Measurements from ENCODE around the gene NAGPA.

DNA sequence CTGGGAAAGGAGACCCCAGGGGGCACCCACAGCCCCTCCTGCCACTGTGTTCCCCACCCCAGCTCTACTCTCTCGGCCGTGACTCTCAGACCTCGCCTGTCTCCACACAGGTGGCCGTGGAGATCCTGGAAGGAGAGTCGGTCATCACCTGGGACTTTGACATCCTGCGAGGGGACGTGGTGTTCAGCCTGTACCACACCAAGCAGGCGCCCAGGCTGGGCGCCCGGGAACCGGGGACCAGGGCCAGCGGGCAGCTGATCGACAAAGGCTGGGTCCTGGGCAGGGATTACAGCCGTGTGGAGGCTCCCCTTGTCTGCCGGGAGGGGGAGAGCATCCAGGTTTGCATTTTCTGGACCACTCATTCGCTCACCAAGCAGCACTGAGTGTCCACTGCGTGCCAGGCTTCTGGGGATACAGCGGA is 25.4 kb downstream of the NAGPA start:
- TF ChIP-seq, protein P1, sequence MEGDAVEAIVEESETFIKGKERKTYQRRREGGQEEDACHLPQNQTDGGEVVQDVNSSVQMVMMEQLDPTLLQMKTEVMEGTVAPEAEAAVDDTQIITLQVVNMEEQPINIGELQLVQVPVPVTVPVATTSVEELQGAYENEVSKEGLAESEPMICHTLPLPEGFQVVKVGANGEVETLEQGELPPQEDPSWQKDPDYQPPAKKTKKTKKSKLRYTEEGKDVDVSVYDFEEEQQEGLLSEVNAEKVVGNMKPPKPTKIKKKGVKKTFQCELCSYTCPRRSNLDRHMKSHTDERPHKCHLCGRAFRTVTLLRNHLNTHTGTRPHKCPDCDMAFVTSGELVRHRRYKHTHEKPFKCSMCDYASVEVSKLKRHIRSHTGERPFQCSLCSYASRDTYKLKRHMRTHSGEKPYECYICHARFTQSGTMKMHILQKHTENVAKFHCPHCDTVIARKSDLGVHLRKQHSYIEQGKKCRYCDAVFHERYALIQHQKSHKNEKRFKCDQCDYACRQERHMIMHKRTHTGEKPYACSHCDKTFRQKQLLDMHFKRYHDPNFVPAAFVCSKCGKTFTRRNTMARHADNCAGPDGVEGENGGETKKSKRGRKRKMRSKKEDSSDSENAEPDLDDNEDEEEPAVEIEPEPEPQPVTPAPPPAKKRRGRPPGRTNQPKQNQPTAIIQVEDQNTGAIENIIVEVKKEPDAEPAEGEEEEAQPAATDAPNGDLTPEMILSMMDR (optimal IDR thresholded peaks at IDR 0.05 in 1 of 3, IDR thresholded peaks at IDR 0.05 in 1 of 3, conservative IDR thresholded peaks at IDR 0.05 in 1 of 3; ENCODE audit: extremely low read depth in 1 of 3, insufficient read depth in 2 of 3, low read length in 3 of 3), result no peak
- TF ChIP-seq EZH2 (IDR thresholded peaks at IDR 0.05; ENCODE audit: low read length), result no peak

All from keratinocyte (primary cell).